GM04503 (cell line): ENCODE measurements around the gene SLC39A7.

Experiments
- DNase-seq: peaks from one replicate; pipeline ENCODE4 v3.0.0-alpha.2; 2012; ENCODE audit warnings: low read depth

SLC39A7 gene, protein sequence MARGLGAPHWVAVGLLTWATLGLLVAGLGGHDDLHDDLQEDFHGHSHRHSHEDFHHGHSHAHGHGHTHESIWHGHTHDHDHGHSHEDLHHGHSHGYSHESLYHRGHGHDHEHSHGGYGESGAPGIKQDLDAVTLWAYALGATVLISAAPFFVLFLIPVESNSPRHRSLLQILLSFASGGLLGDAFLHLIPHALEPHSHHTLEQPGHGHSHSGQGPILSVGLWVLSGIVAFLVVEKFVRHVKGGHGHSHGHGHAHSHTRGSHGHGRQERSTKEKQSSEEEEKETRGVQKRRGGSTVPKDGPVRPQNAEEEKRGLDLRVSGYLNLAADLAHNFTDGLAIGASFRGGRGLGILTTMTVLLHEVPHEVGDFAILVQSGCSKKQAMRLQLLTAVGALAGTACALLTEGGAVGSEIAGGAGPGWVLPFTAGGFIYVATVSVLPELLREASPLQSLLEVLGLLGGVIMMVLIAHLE

GRCh38 chr6:33200219-33201146 is at the start of gene SLC39A7, which contains the start of gene RXRB:
Gene SLC39A7 (plus strand): TSS chr6:33200867. CDS start chr6:33201246, 379 bp downstream.
Gene RXRB (minus strand): TSS chr6:33200665. CDS start chr6:33200476, 189 bp downstream.
- DNase-seq = peak; percentile 93

GRCh38 chr6:33151050-33151449 is 49.6 kb upstream of the SLC39A7 start:
- no peak for DNase-seq

DNA sequence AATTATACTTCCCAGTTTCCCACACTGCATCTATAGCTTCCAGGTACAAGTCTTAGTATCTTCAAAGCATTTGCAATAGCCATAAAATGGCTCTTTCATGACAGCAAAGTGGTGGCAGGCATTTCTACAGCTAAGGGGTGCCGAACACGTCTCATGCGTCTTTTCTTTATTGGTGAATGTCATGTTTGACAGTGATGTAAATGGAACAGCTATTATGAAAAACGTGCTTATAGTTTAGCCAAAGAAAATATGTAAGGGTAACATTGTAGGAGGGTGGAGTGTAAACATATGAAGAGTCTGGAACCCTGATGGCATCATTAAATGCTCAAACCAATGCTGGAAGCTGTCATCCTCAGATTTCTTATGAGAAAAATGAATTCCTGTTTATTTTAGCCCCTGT is 46.3 kb upstream of the SLC39A7 start:
- DNase-seq = no peak

DNA sequence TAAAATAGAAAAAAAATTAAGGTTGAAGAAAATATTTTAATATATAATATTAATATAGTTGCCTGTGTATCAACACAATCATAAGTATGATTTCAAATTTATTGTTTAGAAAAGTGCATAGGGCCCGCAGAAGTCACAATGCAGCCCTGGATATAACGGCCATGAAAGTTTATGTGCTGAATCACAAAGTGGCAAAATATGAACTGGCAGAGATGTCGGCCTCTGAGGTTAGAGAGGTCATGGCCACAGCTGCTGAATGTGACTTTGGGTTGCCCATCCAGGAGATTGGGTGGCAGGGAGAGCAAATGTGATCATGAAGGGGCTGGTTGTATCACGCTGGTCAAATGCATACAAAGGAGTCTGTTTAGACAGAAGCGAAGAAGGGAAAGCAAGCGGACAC is 44.1 kb upstream of the SLC39A7 start:
- no peak for DNase-seq

- no peak for DNase-seq
Measured at GRCh38 chr6:33156964-33157363, 43.7 kb upstream of the SLC39A7 start.

DNA sequence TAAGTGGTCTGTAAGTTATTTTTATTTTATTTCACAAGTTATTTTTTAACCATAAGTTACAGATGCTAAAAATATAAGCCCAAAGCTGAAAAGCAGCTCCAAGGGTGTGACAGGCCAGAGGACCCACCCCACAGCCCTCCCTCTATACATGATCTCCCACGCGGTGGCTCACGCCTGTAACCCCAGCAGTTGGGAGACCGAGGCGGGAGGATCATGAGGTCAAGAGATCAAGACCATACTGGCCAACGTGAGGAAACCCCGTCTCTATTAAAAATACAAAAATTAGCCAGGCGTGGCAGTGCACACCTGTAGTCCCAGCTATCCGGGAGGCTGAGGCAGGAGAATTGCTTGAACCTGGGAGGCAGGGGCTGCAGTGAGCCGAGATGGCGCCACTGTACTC is 40.6 kb upstream of the SLC39A7 start:
- DNase-seq = no peak

- DNase-seq = peak; percentile 94
Measured at GRCh38 chr6:33160728-33161344, 39.8 kb upstream of the SLC39A7 start.

- DNase-seq = no peak
Measured at GRCh38 chr6:33161354-33162331, 39.0 kb upstream of the SLC39A7 start.

- DNase-seq = no peak
Measured at GRCh38 chr6:33163540-33163939, 37.1 kb upstream of the SLC39A7 start.

DNA sequence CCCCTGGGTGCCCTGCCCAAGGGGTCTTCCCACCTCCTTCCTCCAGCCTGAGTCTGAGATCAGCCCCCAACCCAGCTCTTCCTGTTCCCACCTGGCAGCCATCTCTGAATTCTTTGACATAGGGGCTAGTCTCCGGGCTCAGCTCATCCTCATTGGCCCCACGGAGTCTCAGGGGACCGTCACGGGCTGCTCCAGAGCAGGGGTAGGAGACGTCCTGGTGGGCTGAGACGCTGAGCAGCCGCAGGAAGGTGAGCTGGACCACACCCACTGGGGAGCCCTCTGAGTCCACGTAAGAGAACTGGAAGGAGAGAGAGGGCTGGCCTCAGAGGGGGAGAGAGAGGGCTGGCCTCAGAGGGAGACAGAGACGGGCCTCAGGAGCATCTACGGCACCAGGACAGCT is 36.5 kb upstream of the SLC39A7 start:
- no peak for DNase-seq

DNA sequence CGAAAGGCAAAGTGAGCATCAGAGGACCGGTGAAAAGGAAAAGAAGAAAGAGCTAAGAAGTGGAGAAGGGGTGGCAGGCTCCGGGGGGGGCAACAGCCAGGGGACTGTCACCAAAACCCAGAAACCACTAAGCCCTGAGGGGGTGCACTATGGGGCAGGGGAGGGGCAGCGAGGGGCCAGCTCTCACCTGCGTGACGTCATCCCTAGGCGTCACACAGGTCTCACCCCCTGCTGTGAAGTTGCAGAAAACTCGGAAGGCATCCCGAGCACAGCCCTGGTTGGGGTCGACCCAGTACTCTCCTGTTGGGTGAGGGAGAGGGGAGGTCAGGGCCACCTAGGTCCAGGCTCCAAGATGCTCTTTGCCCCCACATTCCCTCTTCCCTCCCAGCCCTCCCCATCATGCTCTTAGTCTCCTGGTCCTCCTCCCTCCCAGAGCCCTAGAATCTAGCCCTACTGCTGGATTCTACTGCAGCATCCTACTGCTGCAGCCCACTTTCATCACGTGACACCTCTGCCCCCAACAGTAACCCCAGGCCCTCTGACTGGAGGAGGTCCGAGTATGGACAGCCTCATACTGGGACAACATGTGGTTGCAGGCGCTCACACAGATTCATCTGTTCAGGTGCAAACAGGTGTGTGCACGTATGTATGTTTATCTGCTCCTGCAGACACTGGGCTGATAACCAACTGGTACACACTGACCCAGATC is 35.8 kb upstream of the SLC39A7 start:
- DNase-seq = no peak

DNA sequence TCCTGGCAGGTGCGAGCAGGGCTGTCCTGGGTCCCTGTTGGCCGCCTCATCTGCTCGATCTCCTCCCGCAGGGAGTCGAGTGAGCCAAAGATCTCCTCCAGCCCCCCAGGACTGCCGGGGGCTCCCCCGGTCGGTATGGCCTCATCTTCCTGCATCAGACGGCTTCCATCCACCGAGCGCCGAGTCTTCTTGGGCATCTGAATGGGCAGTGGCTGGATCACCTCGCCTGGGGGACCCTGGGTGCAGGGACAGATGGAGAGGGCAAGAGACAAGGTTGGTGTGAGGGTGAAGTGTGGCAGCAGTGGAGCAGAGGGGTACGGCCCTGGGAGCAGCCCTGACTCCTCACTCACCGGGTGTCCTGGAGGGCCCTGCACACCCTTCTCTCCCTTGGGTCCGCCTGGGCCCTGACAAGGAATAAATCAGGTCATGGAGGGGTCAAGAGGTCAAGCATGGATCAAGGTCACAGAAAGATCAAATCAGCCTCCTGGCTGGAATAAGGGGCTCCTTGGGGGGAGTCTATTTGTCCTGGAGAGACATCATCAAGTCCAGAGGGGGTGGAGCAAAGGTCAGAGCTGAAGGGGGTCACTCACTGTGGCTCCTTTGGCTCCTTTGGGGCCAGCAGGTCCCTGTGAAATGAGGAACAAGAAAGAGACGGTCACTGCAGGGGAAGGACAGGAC is 34.9 kb upstream of the SLC39A7 start:
- no peak for DNase-seq

GRCh38 chr6:33166363-33166762 is 34.3 kb upstream of the SLC39A7 start:
- no peak for DNase-seq

DNA sequence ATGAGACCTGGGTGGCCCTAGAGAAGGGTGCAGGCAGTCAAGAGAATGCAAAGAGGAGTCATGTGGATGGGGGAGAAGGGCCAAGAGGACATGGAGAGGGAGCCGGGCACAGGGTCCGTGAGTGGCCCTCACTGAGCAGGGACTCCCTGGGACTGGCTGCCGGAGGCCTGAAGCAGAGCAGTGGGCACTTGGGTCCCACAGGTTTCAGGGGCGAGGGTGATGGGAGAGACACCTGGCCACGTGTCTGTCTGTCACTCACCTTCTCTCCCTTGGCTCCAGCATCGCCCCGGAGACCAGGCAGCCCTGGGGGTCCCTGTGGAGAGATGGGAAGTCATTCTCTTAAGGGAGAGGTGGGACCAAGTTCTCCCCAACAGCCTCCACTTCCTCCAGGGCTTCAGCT is 33.9 kb upstream of the SLC39A7 start:
- DNase-seq = no peak

GRCh38 chr6:33167374-33168283 is 33.0 kb upstream of the SLC39A7 start:
- no peak for DNase-seq

GRCh38 chr6:33168284-33168601 is 32.4 kb upstream of the SLC39A7 start:
- no peak for DNase-seq

DNA sequence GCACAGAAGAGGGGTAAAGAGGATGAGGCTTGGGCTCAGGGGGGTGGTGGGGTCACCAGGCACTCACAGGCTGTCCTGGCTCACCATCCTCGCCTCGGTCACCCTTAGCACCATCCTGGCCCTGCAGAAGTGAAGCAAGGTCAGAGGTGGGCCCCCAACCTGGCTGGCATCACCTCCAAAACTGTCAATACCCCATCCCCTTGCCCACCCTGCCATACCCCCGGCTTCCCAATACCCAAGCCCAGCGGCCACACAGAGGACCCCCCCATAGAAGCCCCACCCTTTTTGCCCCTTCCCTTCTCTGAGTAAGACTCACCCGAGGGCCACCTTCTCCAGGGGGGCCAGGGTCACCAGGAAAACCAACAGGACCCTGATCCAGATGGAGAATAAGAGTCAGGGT is 32.0 kb upstream of the SLC39A7 start:
- DNase-seq = no peak

DNA sequence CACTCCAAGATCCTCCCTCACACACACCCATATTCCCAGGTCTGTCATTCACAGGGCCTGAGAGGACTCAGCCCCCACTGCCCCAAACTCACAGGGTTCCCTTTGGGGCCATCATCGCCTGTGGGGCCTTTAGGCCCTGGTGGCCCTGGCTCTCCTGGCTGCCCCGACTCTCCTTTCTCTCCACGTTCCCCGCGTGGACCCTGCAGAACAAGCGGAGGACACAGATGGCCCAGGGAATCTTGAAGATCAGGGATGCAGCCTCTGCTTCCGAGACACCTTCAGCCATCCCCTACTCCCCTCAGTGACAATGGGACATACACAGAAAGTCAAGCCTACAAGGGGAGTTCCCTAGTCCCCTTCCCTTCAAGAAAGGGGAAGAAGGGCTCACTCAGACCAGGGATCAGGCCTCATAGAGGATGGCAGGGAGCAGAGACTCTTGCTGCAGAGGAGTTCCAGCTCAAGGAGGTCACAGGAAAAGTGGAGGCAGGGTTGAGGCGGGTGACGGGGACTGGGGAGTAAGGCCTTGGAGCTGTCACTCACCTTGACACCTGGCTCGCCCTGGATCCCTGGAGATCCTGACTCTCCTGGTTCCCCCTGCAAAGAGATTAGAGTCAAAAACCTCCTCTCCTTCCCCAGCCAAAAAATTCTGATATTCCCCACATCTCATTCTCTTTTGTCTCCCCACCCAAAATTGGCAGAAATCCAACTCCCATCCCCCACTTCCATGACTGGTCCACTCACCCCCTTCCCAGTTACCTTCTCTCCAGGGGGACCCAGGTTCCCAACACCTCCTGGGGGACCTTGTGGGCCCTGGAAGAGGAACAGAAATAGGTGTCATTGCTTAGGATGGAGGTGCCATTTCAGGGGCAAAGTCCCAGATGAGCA is 31.1 kb upstream of the SLC39A7 start:
- DNase-seq = no peak
